HFF-Myc (cell line): ENCODE measurements around the gene ATP2B2.

Experiments used
- DNase-seq: peaks from one replicate; pipeline ENCODE4 v3.0.0-alpha.2; 2011; ENCODE audit warnings: low read depth; ENCODE audit errors: extremely low read depth
- H3K4me3 ChIP-seq: replicated peaks from 2 replicates; pipeline ENCODE4 v1.5.1; 2011; ENCODE audit warnings: low read depth, mild to moderate bottlenecking, control low read depth, low read length
- TF ChIP-seq, protein P1 (sequence below): IDR thresholded peaks from 2 replicates; pipeline ENCODE4 v1.5.1; 2012; ENCODE audit warnings: mild to moderate bottlenecking, low read depth, low read length, control low read depth; ENCODE audit errors: missing control alignments

The ATP2B2 gene

DNA sequence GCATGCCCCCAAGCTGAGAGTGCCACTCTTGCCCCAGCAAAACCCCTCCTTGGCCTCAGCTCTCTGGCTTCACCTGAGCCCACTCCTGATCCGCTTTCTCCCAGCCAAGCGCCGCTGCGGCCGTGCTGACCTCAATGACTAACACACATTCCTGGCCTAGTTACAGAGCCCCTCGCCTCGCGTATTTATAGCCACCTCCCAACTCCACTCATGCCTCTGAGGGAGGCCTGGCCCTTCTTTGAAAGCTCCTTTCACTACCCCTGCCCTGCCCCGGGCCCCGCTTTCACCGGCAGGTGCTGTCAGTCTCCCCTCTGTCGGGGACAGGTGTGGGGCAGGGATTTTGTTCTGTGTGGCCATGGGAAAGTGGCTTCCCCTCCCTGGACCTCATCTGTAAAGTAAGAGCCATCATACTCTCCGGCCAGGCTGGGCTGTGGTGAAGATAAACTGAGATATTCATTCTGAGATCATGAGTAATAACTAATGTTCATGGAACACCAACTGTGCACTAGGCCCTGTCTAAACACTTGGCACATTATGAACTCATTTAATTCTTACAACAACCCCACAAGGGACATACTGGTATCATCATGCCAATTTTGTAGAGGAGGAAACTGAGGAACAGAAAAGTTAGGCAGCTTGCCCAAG is 13.2 kb upstream of the ATP2B2 start:
- no peak for DNase-seq
- TF ChIP-seq, protein P1, sequence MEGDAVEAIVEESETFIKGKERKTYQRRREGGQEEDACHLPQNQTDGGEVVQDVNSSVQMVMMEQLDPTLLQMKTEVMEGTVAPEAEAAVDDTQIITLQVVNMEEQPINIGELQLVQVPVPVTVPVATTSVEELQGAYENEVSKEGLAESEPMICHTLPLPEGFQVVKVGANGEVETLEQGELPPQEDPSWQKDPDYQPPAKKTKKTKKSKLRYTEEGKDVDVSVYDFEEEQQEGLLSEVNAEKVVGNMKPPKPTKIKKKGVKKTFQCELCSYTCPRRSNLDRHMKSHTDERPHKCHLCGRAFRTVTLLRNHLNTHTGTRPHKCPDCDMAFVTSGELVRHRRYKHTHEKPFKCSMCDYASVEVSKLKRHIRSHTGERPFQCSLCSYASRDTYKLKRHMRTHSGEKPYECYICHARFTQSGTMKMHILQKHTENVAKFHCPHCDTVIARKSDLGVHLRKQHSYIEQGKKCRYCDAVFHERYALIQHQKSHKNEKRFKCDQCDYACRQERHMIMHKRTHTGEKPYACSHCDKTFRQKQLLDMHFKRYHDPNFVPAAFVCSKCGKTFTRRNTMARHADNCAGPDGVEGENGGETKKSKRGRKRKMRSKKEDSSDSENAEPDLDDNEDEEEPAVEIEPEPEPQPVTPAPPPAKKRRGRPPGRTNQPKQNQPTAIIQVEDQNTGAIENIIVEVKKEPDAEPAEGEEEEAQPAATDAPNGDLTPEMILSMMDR: no peak
- no peak overlapping the region for H3K4me3 ChIP-seq

DNA sequence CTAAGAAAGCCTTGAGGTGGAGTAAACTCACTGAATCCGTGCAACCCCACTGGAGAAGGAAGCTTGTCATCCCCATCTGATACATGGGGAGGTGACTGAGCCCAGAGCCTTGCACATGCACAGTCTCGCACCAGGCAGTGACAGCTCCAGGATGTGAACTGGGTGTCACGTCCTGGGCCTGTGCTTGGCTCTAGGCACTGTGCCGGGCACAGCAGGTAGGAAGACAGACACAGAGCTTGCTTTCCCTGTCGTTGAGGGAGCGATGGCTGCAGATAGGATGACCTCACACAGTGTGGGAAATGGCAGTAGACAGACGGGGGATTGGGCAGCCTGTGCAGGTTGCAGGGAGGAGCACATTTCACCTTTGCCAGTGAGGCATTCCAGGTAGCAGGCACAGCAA is 12.2 kb upstream of the ATP2B2 start:
- DNase-seq: no peak
- H3K4me3 ChIP-seq: no peak overlapping the region
- TF ChIP-seq, protein P1: no peak

GRCh38 chr3:10516544-10517452 is 11.4 kb upstream of the ATP2B2 start:
- H3K4me3 ChIP-seq: no peak overlapping the region
- TF ChIP-seq, protein P1: no peak
- no peak for DNase-seq

- no peak overlapping the region for H3K4me3 ChIP-seq
- TF ChIP-seq, protein P1: no peak
- no peak for DNase-seq
Measured at GRCh38 chr3:10515884-10516495, 10.6 kb upstream of the ATP2B2 start.

DNA sequence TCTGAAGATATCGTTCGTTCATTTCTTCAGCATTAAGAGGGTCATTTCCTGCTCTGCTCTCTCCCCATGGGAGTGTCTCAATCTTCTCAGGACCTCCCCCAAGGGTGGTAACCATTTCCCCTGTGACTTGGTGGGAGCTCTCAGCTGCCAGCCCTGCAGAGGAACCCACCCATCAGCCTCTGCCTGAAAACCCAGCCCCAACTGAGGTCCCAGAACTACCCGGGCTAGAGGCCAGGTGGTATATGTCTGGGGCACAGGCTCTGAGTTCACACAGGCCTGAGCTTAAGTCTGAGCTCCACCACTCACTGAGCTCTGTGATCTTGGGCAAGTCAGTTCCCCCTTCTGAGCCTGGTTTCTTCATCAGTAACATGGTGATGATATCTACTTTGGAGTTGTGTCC is 10.0 kb upstream of the ATP2B2 start:
- TF ChIP-seq, protein P1: no peak
- no peak for DNase-seq
- H3K4me3 ChIP-seq: no peak overlapping the region

GRCh38 chr3:10514407-10515069 is 9.2 kb upstream of the ATP2B2 start:
- no peak for DNase-seq
- H3K4me3 ChIP-seq: no peak overlapping the region
- TF ChIP-seq, protein P1: no peak
